Endothelial cell of umbilical vein (primary cell): ENCODE data around the gene RPEL1. TPM values are rescaled to one million over a fixed set of nuclear protein-coding genes. Genes with fewer than 3 reads are reported as not detected.

ENCODE experiments used
- BruUV-seq: library from RNA; stranded (reverse); fragments of 400-500 nt; replicated peaks from 2 replicates; lab custom pipeline; 2021; lab: Mats Ljungman, UMichigan
- CTCF ChIA-PET: fragments of 300-600, 350-600 bp; sonication (Branson Sonifier 250); formaldehyde crosslinking; loops from one replicate; lab custom pipeline; 2021; ENCODE audit warnings: antibody characterized with exemption, inconsistent platforms; lab: Charles Lee
- POLR2A ChIA-PET: fragments of 300-600, 350-600 bp; sonication (Branson Sonifier 250); formaldehyde crosslinking; loops from one replicate; lab custom pipeline; 2021; ENCODE audit warnings: antibody characterized with exemption, inconsistent platforms; lab: Charles Lee
- DNase-seq: peaks from one replicate; pipeline ENCODE4 v3.0.0-alpha.2; 2011; ENCODE audit warnings: low read depth, low spot score
- FAIRE-seq: peaks from 2 replicates; lab custom pipeline; 2011; peaks lifted over from hg19 to GRCh38; lab: Jason Lieb, UNC
- H2AFZ ChIP-seq: 2 replicates; pipeline ENCODE4 v1.6.0; 2012; ENCODE audit warnings: low read depth, low read length, control low read depth, inconsistent platforms
- H3K27ac ChIP-seq: 2 replicates; pipeline ENCODE4 v1.5.1; 2011; ENCODE audit warnings: low read depth, mild to moderate bottlenecking, control low read depth, low read length, moderate library complexity; ENCODE audit not compliant: insufficient read depth
- H3K27me3 ChIP-seq, 2 experiments: 2 replicates each; pipeline versions ENCODE4 v1.6.0 to v1.6.1; 2011; ENCODE audit warnings: low read length in 2 of 2, mixed read lengths in 1 of 2; ENCODE audit not compliant: control insufficient read depth in 2 of 2, insufficient read depth in 2 of 2
- H3K36me3 ChIP-seq, 2 experiments: 2 replicates in 1 of 2; 3 replicates in 1 of 2; pipeline ENCODE4 v1.5.1; 2011; ENCODE audit warnings: low read length in 2 of 2, mild to moderate bottlenecking in 1 of 2, moderate library complexity in 1 of 2; ENCODE audit not compliant: control insufficient read depth in 2 of 2, insufficient read depth in 2 of 2; ENCODE audit errors: extremely low read depth in 1 of 2
- H3K4me1 ChIP-seq: 3 replicates; pipeline ENCODE4 v1.5.1; 2011; ENCODE audit warnings: mild to moderate bottlenecking, low read length; ENCODE audit not compliant: control insufficient read depth, insufficient read depth; ENCODE audit errors: extremely low read depth
- H3K4me2 ChIP-seq: 2 replicates; pipeline ENCODE4 v1.6.1; 2011; ENCODE audit warnings: low read length, control low read depth, mixed read lengths; ENCODE audit not compliant: insufficient read depth
- H3K4me3 ChIP-seq, 3 experiments: fragments of 200-600 bp in 1 of 3; sonication (generic), shearing (Covaris generic) in 1 of 3; replicated peaks in 1 of 3; 2 replicates each; pipeline ENCODE4 v1.5.1; 2011 to 2016; ENCODE audit warnings: control low read depth in 3 of 3, low read length in 3 of 3, mild to moderate bottlenecking in 2 of 3, inconsistent platforms in 1 of 3, low read depth in 1 of 3, moderate library complexity in 1 of 3; ENCODE audit not compliant: insufficient read depth in 1 of 3
- H3K79me2 ChIP-seq: 2 replicates; pipeline ENCODE4 v1.6.0; 2012; ENCODE audit warnings: low read length, inconsistent platforms; ENCODE audit not compliant: control insufficient read depth, insufficient read depth
- H3K9ac ChIP-seq: replicated peaks from 2 replicates; pipeline ENCODE3; 2011; ENCODE audit warnings: low read length, control low read depth; ENCODE audit not compliant: insufficient read depth; ENCODE audit errors: extremely low read depth
- H3K9me1 ChIP-seq: replicated peaks from 3 replicates; pipeline ENCODE4 v1.6.0; 2011; ENCODE audit warnings: mild to moderate bottlenecking, low read length; ENCODE audit not compliant: control insufficient read depth, insufficient read depth; ENCODE audit errors: extremely low read depth
- H3K9me3 ChIP-seq: replicated peaks from 2 replicates; pipeline ENCODE4 v1.5.1; 2012; ENCODE audit warnings: low read length, inconsistent platforms; ENCODE audit not compliant: control insufficient read depth, insufficient read depth
- H4K20me1 ChIP-seq: replicated peaks from 2 replicates; pipeline ENCODE3; 2011; ENCODE audit warnings: mild to moderate bottlenecking, low read length; ENCODE audit not compliant: control insufficient read depth, insufficient read depth; ENCODE audit errors: extremely low read depth
- EZH2 ChIP-seq: IDR thresholded peaks from 2 replicates; pipeline ENCODE4 v1.6.1; 2012; ENCODE audit warnings: borderline replicate concordance, low read depth, mild to moderate bottlenecking, moderate library complexity, low read length, inconsistent platforms; ENCODE audit not compliant: severe bottlenecking
- FOS ChIP-seq: IDR thresholded peaks from 2 replicates; pipeline ENCODE4 v1.6.1; 2011; ENCODE audit warnings: mild to moderate bottlenecking, low read length, moderate library complexity, borderline replicate concordance; ENCODE audit not compliant: insufficient read depth
- GATA2 ChIP-seq: IDR thresholded peaks from 2 replicates; pipeline ENCODE4 v1.7.0; 2011; ENCODE audit warnings: low read depth, mild to moderate bottlenecking, moderate library complexity, mixed read lengths, low read length; ENCODE audit not compliant: insufficient read length, insufficient read depth
- JUN ChIP-seq: IDR thresholded peaks from 2 replicates; pipeline ENCODE4 v1.6.1; 2011; ENCODE audit warnings: borderline replicate concordance, low read depth; ENCODE audit not compliant: insufficient read length, insufficient read depth
- MYC ChIP-seq: IDR thresholded peaks from one replicate; pipeline ENCODE4 v1.6.1; 2011; ENCODE audit warnings: mild to moderate bottlenecking, low read depth, low read length
- POLR2A ChIP-seq: IDR thresholded peaks from 2 replicates; pipeline ENCODE4 v1.6.1; 2012; ENCODE audit warnings: low read depth, mild to moderate bottlenecking, control low read depth, low read length
- POLR2AphosphoS5 ChIP-seq: IDR thresholded peaks from 2 replicates; pipeline ENCODE4 v1.6.1; 2012; ENCODE audit warnings: low read depth, mild to moderate bottlenecking, control low read depth, low read length, moderate library complexity; ENCODE audit not compliant: insufficient read depth
- dilution Hi-C: fragments of 300-500 bp; cut with MboI; formaldehyde crosslinking; loops from one replicate; pipeline ENCODE4 v1.15.0; 2019; ENCODE audit warnings: low sequenced_read_pairs; ENCODE audit not compliant: extremely low pct_ligation_motif_present
- intact Hi-C: fragments of 100-400 bp; cut with micrococcal nuclease; formaldehyde crosslinking; loops from one replicate; pipeline ENCODE4 v1.10.0; 2022
- polyA plus RNA-seq, 4 experiments: library from polyadenylated mRNA; depleted of rRNA in 3 of 4; stranded (reverse) in 3 of 4; unstranded in 1 of 4; fragments of >200 nt; gene quantifications; 2 replicates each; pipeline versions ENCODE4 v1.2.1 to v1.2.3, GENCODE V29; 2011 to 2012; ENCODE audit warnings: missing spikeins in 1 of 4
- total RNA-seq: library from RNA; stranded (reverse); gene quantifications from 2 replicates; pipeline ENCODE4 v1.2.3, GENCODE V29; 2021
- TF ChIP-seq, protein P1 (sequence below): IDR thresholded peaks from 2 replicates; pipeline ENCODE4 v1.6.1; 2011; ENCODE audit not compliant: insufficient read depth, insufficient read length
- TF ChIP-seq, protein P2 (sequence below), 2 donors: IDR thresholded peaks; 1 replicate in 1 of 2; 2 replicates in 1 of 2; pipeline ENCODE4 v1.5.1; 2011; ENCODE audit warnings: low read length in 2 of 2, mild to moderate bottlenecking in 2 of 2, moderate library complexity in 2 of 2, control low read depth in 1 of 2, inconsistent platforms in 1 of 2, low read depth in 1 of 2; ENCODE audit not compliant: insufficient read depth in 1 of 2; ENCODE audit errors: extremely low read depth in 1 of 2

Gene RPEL1
- total and polyA plus RNA-seq, 2 donors (not counting 3 experiments of a cell fraction or from before 2014, with no cell fraction given): 0.04 TPM; not detected in 1

DNA sequence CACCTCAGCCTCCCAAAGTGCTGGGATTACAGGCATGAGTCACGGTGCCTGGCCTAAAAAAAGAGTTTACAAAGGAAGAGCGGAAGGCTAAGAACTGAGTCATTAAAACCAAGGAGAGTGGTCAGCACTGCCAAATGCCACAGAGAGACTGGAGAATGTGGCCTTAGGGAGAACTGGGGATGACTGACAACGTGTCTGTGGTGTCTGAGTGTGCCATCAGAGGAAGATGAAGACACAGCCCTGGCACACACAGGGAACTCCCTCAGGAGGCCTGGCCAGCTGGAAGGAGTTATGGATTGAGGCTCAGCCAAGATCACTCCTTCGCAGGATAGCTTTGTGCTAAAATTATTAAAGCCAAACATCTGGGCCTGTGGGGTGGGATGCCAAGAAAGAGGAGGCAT, 27.4 kb downstream of the RPEL1 start:
- POLR2A ChIA-PET: no interaction called here
- H3K27me3 ChIP-seq: peaks cover 19% of the 10 kb centered on the region in 2 experiments
- BruUV-seq: no TSS peak
- dilution Hi-C loops: no loop called here
- intact Hi-C loops: no loop called here
- no peak overlapping the region for H3K4me3 ChIP-seq
- peaks cover 12% of the 10 kb centered on the region for H3K4me1 ChIP-seq
- H3K36me3 ChIP-seq: no peaks in the 10 kb centered on the region
- FAIRE-seq (peak; percentile 89), DNase-seq (peak; percentile 71)
- no peaks in the 10 kb centered on the region for H4K20me1 ChIP-seq
- no peaks in the 10 kb centered on the region for H3K9me3 ChIP-seq
- no peak overlapping the region for H3K9ac ChIP-seq
- CTCF ChIA-PET: no interaction called here
- no peaks in the 10 kb centered on the region for H3K79me2 ChIP-seq
- H3K4me2 ChIP-seq: no peak overlapping the region
- H3K9me1 ChIP-seq: no peaks in the 10 kb centered on the region
- no peak for TF ChIP-seq POLR2A
- peak; percentile 29 for TF ChIP-seq POLR2AphosphoS5
- TF ChIP-seq FOS: peak; percentile 71
- TF ChIP-seq MYC: no peak
- TF ChIP-seq JUN: peak; percentile 45
- no peak for TF ChIP-seq EZH2
- no peak for TF ChIP-seq GATA2
- TF ChIP-seq, protein P1, sequence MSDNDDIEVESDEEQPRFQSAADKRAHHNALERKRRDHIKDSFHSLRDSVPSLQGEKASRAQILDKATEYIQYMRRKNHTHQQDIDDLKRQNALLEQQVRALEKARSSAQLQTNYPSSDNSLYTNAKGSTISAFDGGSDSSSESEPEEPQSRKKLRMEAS: no peak
- TF ChIP-seq, protein P2, sequence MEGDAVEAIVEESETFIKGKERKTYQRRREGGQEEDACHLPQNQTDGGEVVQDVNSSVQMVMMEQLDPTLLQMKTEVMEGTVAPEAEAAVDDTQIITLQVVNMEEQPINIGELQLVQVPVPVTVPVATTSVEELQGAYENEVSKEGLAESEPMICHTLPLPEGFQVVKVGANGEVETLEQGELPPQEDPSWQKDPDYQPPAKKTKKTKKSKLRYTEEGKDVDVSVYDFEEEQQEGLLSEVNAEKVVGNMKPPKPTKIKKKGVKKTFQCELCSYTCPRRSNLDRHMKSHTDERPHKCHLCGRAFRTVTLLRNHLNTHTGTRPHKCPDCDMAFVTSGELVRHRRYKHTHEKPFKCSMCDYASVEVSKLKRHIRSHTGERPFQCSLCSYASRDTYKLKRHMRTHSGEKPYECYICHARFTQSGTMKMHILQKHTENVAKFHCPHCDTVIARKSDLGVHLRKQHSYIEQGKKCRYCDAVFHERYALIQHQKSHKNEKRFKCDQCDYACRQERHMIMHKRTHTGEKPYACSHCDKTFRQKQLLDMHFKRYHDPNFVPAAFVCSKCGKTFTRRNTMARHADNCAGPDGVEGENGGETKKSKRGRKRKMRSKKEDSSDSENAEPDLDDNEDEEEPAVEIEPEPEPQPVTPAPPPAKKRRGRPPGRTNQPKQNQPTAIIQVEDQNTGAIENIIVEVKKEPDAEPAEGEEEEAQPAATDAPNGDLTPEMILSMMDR (IDR thresholded peaks at IDR 0.05; ENCODE audit: extremely low read depth in 1 of 2, insufficient read depth in 1 of 2, low read depth in 1 of 2, low read length in 2 of 2): no peak
- H3K27ac ChIP-seq: no peak overlapping the region
- no peak overlapping the region for H2AFZ ChIP-seq
